ENCODE results near the gene SYT1. TPM values are rescaled to one million over a fixed set of nuclear protein-coding genes. Genes with fewer than 3 reads are reported as not detected.
A peak's percentile ranks its signal among the peaks of the same experiment; 100 is the strongest.

The SYT1 gene
- total RNA-seq, 2 experiments from 2014 or later, result not detected

DNA sequence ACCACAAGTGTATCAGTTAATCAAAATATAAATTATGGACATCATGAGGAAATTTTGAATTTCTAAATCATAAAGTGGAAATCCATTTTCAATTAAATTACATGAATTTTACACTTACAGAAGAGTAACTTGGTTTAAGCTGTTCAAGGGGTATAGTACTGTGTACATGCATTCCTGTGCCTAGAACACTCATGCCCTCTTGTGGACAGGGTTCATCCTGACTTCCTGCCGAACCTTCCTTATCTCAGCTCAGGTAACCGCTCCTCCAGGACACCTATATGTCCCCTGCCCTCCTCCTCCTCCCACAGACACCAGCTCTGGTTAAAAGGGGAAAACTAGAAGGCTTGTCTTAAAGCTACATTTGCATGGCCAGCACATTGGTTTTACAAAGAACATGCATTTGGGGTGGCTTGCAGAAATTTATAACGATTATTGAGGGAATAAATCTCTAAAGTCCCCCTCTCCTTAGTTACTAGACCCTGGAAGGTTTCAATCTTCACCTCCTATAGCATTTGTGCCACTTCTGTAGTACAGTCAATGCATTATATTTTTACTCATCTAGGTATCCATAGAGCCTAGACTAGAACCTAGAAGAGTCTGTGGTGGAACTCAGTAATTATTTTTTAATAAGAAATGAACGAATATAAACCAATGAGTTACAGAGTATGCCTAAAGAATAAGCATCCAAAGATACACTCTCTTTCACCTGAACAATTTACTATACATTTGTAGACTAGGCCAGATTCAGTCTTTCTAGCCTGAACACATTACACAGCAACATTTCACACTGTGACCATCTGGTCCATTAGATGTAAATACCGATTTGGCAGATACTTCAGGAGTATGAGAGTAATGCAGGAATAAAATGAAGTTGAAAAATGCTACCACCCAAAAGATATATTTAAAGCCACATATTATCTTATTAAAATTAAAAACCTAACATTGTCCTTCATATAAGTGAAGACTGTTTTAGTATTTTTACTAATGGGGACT, 480.6 kb downstream of the SYT1 start:
- intact Hi-C loops (cut with micrococcal nuclease; ENCODE audit: unreplicated experiment), result no loop called here
- CTCF ChIA-PET (ENCODE audit: unreplicated experiment), result no interaction called here
- no peaks in the 10 kb centered on the region for H3K9me3 ChIP-seq (ENCODE audit: low read length)
- POLR2A ChIA-PET, result no interaction called here
- DNase-seq (ENCODE audit: low spot score), result peak; percentile 46
- no peak overlapping the region for H2AFZ ChIP-seq (ENCODE audit: low read length)
- BruUV-seq (replicated peaks), result no TSS peak
- no peaks in the 10 kb centered on the region for H3K36me3 ChIP-seq (ENCODE audit: insufficient read depth, low read length)
- TF ChIP-seq EZH2phosphoT487 (IDR thresholded peaks at IDR 0.05; ENCODE audit: borderline replicate concordance, low read depth, low read length), result no peak
- TF ChIP-seq, protein P1, sequence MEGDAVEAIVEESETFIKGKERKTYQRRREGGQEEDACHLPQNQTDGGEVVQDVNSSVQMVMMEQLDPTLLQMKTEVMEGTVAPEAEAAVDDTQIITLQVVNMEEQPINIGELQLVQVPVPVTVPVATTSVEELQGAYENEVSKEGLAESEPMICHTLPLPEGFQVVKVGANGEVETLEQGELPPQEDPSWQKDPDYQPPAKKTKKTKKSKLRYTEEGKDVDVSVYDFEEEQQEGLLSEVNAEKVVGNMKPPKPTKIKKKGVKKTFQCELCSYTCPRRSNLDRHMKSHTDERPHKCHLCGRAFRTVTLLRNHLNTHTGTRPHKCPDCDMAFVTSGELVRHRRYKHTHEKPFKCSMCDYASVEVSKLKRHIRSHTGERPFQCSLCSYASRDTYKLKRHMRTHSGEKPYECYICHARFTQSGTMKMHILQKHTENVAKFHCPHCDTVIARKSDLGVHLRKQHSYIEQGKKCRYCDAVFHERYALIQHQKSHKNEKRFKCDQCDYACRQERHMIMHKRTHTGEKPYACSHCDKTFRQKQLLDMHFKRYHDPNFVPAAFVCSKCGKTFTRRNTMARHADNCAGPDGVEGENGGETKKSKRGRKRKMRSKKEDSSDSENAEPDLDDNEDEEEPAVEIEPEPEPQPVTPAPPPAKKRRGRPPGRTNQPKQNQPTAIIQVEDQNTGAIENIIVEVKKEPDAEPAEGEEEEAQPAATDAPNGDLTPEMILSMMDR (conservative IDR thresholded peaks at IDR 0.05; ENCODE audit: low read length), result peak; percentile 80
- no peak overlapping the region for H3K27ac ChIP-seq (ENCODE audit: low read depth, low read length, poor library complexity, severe bottlenecking)
- no peak overlapping the region for H3K4me2 ChIP-seq (ENCODE audit: low read length)
- H3K9me2 ChIP-seq (ENCODE audit: insufficient read depth, low read length), result no peaks in the 10 kb centered on the region
- no peaks in the 10 kb centered on the region for H4K20me1 ChIP-seq (ENCODE audit: insufficient read depth, low read length)
- H3K79me2 ChIP-seq (ENCODE audit: insufficient read depth, low read depth, low read length), result no peaks in the 10 kb centered on the region
- H3K4me1 ChIP-seq (ENCODE audit: insufficient read depth, low read length, poor library complexity, severe bottlenecking), result no peaks in the 10 kb centered on the region
- H3K4me3 ChIP-seq (ENCODE audit: low read depth, low read length, poor library complexity, severe bottlenecking), result no peak overlapping the region

DNA sequence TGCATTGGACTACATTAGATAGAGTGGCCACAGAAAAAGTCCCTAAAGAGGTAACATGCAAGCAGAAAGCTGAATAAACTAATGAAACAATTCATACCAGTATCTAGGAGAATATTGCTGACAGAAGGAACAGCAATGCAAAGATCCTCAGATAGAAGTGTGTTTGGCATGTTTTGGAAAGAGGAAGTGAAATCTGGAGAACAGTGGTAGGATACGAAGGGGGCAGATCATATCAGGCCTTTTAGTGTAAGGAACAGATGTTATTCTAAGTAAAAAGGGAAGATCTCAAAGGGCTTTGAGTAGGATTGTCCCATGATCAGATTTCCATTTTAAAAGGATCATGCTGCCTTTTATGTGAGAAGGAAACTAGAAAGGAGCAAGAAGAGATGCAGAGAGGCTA, 483.3 kb downstream of the SYT1 start:
- intact Hi-C loops (cut with micrococcal nuclease; ENCODE audit: unreplicated experiment), result no loop called here
- no peak overlapping the region for H3K4me2 ChIP-seq (ENCODE audit: low read length)
- no TSS peak for BruUV-seq (replicated peaks)
- H3K4me1 ChIP-seq (ENCODE audit: insufficient read depth, low read length, poor library complexity, severe bottlenecking), result no peaks in the 10 kb centered on the region
- no peaks in the 10 kb centered on the region for H3K36me3 ChIP-seq (ENCODE audit: insufficient read depth, low read length)
- no peak overlapping the region for H2AFZ ChIP-seq (ENCODE audit: low read length)
- no peaks in the 10 kb centered on the region for H3K79me2 ChIP-seq (ENCODE audit: insufficient read depth, low read depth, low read length)
- TF ChIP-seq, protein P1 (conservative IDR thresholded peaks at IDR 0.05; ENCODE audit: low read length), result no peak
- no peak for TF ChIP-seq EZH2phosphoT487 (IDR thresholded peaks at IDR 0.05; ENCODE audit: borderline replicate concordance, low read depth, low read length)
- ChIA-PET CTCF (ENCODE audit: unreplicated experiment) (no interaction called here), POLR2A (interaction anchor here (0.5 to 0.6 kb wide), 2 partner anchors 762 to 1055 kb away, joined by 3 to 4 read pairs; no protein-coding TSS in a partner anchor)
- no peaks in the 10 kb centered on the region for H3K9me2 ChIP-seq (ENCODE audit: insufficient read depth, low read length)
- no peak overlapping the region for H3K4me3 ChIP-seq (ENCODE audit: low read depth, low read length, poor library complexity, severe bottlenecking)
- DNase-seq (ENCODE audit: low spot score), result no peak
- no peaks in the 10 kb centered on the region for H4K20me1 ChIP-seq (ENCODE audit: insufficient read depth, low read length)
- no peaks in the 10 kb centered on the region for H3K9me3 ChIP-seq (ENCODE audit: low read length)
- no peak overlapping the region for H3K27ac ChIP-seq (ENCODE audit: low read depth, low read length, poor library complexity, severe bottlenecking)

DNA sequence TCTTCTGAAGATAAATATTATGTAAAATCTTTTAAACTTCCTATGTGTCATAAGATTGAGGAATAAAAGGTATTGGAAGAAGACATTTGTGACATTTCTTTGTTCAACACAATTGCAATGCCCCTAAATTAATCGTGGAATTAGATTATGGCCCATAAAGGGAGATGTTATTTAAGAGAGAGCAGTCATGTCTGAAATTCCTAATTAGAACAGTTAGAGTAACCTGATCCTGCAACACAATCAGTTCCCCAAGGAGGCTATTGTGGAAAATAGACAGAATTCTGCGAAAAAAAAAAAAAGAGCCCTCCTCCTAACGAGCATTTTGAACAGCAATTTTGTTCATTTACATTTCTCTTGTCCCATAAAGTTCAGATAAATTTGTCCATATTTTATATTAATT, 486.7 kb downstream of the SYT1 start:
- no peak for DNase-seq (ENCODE audit: low spot score)
- ChIA-PET CTCF (ENCODE audit: unreplicated experiment) (no interaction called here), POLR2A (no interaction called here)
- Histone ChIP-seq H3K36me3 (ENCODE audit: insufficient read depth, low read length) (no peaks in the 10 kb centered on the region), H3K4me3 (ENCODE audit: low read depth, low read length, poor library complexity, severe bottlenecking) (no peak overlapping the region), H3K4me2 (ENCODE audit: low read length) (no peak overlapping the region), H2AFZ (ENCODE audit: low read length) (no peak overlapping the region), H3K4me1 (ENCODE audit: insufficient read depth, low read length, poor library complexity, severe bottlenecking) (no peaks in the 10 kb centered on the region), H3K9me3 (ENCODE audit: low read length) (no peaks in the 10 kb centered on the region), H3K9me2 (ENCODE audit: insufficient read depth, low read length) (no peaks in the 10 kb centered on the region), H4K20me1 (ENCODE audit: insufficient read depth, low read length) (no peaks in the 10 kb centered on the region), H3K27ac (ENCODE audit: low read depth, low read length, poor library complexity, severe bottlenecking) (no peak overlapping the region), H3K79me2 (ENCODE audit: insufficient read depth, low read depth, low read length) (no peaks in the 10 kb centered on the region)
- no TSS peak for BruUV-seq (replicated peaks)
- no peak for TF ChIP-seq EZH2phosphoT487 (IDR thresholded peaks at IDR 0.05; ENCODE audit: borderline replicate concordance, low read depth, low read length)
- TF ChIP-seq, protein P1 (conservative IDR thresholded peaks at IDR 0.05; ENCODE audit: low read length), result no peak
- intact Hi-C loops (cut with micrococcal nuclease; ENCODE audit: unreplicated experiment), result no loop called here

Data from OCI-LY7 (cell line).